ENCODE measurements around the gene C10orf88. TPM values are rescaled to one million over a fixed set of nuclear protein-coding genes. Genes with fewer than 3 reads are reported as not detected.

Gene C10orf88
- total and polyA plus RNA-seq, 2 of the 13 experiments (the other 11 are each of a cell fraction or from before 2014, with no cell fraction given), result 4.6 to 11.8 TPM

DNA sequence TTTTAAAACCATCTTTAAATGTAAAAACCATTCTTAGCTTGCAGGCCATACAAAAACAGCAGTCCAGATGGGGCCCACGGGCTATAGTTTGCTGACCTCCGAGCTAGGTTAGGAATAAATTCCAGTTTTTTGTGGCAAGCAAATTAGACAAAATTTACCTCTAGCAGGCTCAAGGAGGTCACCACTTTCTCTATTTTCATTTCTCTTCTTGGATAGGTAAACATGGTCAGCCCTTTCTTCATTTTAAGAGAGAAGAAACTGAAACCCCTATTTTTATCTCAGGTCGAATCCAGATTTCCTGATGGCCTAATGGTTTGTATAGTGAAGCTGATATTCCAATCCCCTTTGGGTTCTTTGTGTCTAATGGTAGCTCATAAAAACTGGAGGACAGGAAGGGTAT, 43.8 kb upstream of the C10orf88 start (continued):
- TF ChIP-seq KDM5A (IDR thresholded peaks at IDR 0.05; ENCODE audit: borderline replicate concordance, low read length) (no peak), CREB1 (IDR thresholded peaks at IDR 0.05) (no peak), CREB1 (CRISPR knock-in tag; IDR thresholded peaks at IDR 0.05) (no peak), KMT2B (CRISPR knock-in tag; IDR thresholded peaks at IDR 0.05) (no peak), ZNF792 (CRISPR knock-in tag; IDR thresholded peaks at IDR 0.05) (no peak), ZFYVE20 (CRISPR knock-in tag; IDR thresholded peaks at IDR 0.05; ENCODE audit: borderline replicate concordance, low read depth) (no peak), KLF12 (CRISPR knock-in tag; IDR thresholded peaks at IDR 0.05; ENCODE audit: borderline replicate concordance) (no peak)
- TF ChIP-seq, protein P1, sequence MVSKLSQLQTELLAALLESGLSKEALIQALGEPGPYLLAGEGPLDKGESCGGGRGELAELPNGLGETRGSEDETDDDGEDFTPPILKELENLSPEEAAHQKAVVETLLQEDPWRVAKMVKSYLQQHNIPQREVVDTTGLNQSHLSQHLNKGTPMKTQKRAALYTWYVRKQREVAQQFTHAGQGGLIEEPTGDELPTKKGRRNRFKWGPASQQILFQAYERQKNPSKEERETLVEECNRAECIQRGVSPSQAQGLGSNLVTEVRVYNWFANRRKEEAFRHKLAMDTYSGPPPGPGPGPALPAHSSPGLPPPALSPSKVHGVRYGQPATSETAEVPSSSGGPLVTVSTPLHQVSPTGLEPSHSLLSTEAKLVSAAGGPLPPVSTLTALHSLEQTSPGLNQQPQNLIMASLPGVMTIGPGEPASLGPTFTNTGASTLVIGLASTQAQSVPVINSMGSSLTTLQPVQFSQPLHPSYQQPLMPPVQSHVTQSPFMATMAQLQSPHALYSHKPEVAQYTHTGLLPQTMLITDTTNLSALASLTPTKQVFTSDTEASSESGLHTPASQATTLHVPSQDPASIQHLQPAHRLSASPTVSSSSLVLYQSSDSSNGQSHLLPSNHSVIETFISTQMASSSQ (IDR thresholded peaks at IDR 0.05; ENCODE audit: low read depth), result no peak
- TF ChIP-seq, protein P1 (CRISPR knock-in tag; IDR thresholded peaks at IDR 0.05; ENCODE audit: borderline replicate concordance), result no peak

DNA sequence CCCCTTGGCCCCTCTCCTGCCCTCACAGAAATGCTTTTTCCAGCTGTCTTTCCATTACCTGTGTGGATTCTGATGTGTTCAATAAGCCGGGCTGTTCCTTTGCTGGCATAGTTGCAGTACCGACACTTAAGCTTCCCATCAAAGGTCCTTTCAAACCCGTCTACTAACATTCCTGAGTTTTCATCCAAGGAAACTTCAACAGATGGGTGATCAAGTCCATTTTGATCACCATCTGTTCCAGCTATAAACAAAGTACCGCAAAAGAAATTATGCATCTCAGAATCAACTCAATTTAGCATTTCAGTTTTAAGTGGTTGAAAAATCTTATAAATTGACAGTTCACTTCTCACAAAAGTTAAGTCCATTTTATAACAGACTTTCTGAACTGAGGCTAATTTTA, 41.9 kb upstream of the C10orf88 start:
- no peaks in the 10 kb centered on the region for H3K9me3 ChIP-seq (ENCODE audit: low read length)
- H3K27me3 ChIP-seq (ENCODE audit: control insufficient read depth in 1 of 2, insufficient read depth in 2 of 2, low read length in 2 of 2), result no peaks in the 10 kb centered on the region
- no peak overlapping the region for H3K4me3 ChIP-seq (replicated peaks in 1 of 3; ENCODE audit: insufficient read depth in 1 of 3, low read depth in 2 of 3, low read length in 3 of 3)
- intact Hi-C loops (cut with micrococcal nuclease; ENCODE audit: unreplicated experiment) (no loop called here), in situ Hi-C loops (cut with HindIII; ENCODE audit: extremely low pct_ligation_motif_present, low pct_unique_long_range_greater_than_20kb) (no loop called here)
- no peak for DNase-seq (ENCODE audit: low spot score)
- no peak overlapping the region for H2AFZ ChIP-seq (ENCODE audit: low read length)
- peaks cover 13% of the 10 kb centered on the region; the same call in 1 of the 2 replicates for H3K4me1 ChIP-seq (ENCODE audit: insufficient read depth, low read length)
- ChIA-PET CTCF (ENCODE audit: low intra/inter-chr PET ratio, low total read pairs) (no interaction called here), POLR2A (interaction anchor here (0.9 kb wide), 1 partner anchor 39 kb away, joined by 3 read pairs; no protein-coding TSS in a partner anchor)
- H3K4me2 ChIP-seq (ENCODE audit: low read depth, low read length), result no peak overlapping the region
- no peak for FAIRE-seq
- H3K9ac ChIP-seq (ENCODE audit: insufficient read depth, low read depth, low read length), result no peak overlapping the region
- no peak overlapping the region for H3K27ac ChIP-seq (ENCODE audit: extremely low read length, insufficient read depth, low read length)
- H3K36me3 ChIP-seq (replicated peaks in 1 of 2; ENCODE audit: control insufficient read depth in 1 of 2, insufficient read depth in 2 of 2, low read length in 2 of 2), result peaks cover 20 to 45% of the 10 kb centered on the region in 2 experiments
- peaks cover 27% of the 10 kb centered on the region for H3K79me2 ChIP-seq (ENCODE audit: insufficient read depth, low read length)
- ATAC-seq, result no peak
- H4K20me1 ChIP-seq (ENCODE audit: insufficient read depth, low read length), result peaks cover 18% of the 10 kb centered on the region
- WGBS (ENCODE audit: low lambda C conversion rate), result 97% methylated on average over 4 of the region's 4 CpGs
- no TSS peak for BruUV-seq (replicated peaks)
- no peak for TF ChIP-seq BCL6 (CRISPR knock-in tag; IDR thresholded peaks at IDR 0.05)
- no peak for TF ChIP-seq JUN (CRISPR knock-in tag; IDR thresholded peaks at IDR 0.05)
- TF ChIP-seq TBL1XR1 (IDR thresholded peaks at IDR 0.05; ENCODE audit: borderline replicate concordance, low read length, partially characterized antibody), result no peak
- no peak for TF ChIP-seq ZNF33B (CRISPR knock-in tag; IDR thresholded peaks at IDR 0.05)
- TF ChIP-seq ADNP (CRISPR knock-in tag; IDR thresholded peaks at IDR 0.05), result no peak
- TF ChIP-seq, protein P2, sequence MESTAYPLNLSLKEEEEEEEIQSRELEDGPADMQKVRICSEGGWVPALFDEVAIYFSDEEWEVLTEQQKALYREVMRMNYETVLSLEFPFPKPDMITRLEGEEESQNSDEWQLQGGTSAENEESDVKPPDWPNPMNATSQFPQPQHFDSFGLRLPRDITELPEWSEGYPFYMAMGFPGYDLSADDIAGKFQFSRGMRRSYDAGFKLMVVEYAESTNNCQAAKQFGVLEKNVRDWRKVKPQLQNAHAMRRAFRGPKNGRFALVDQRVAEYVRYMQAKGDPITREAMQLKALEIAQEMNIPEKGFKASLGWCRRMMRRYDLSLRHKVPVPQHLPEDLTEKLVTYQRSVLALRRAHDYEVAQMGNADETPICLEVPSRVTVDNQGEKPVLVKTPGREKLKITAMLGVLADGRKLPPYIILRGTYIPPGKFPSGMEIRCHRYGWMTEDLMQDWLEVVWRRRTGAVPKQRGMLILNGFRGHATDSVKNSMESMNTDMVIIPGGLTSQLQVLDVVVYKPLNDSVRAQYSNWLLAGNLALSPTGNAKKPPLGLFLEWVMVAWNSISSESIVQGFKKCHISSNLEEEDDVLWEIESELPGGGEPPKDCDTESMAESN (CRISPR knock-in tag; conservative IDR thresholded peaks at IDR 0.05), result no peak
- no peak for TF ChIP-seq MIER2 (CRISPR knock-in tag; IDR thresholded peaks at IDR 0.05)
- TF ChIP-seq ZNF296 (CRISPR knock-in tag; conservative IDR thresholded peaks at IDR 0.05), result no peak
- TF ChIP-seq HNRNPH1 (optimal IDR thresholded peaks at IDR 0.05; ENCODE audit: low read depth, low read length), result no peak
- no peak for TF ChIP-seq SOX5 (CRISPR knock-in tag; IDR thresholded peaks at IDR 0.05; ENCODE audit: borderline replicate concordance)
- TF ChIP-seq PPARG (CRISPR knock-in tag; conservative IDR thresholded peaks at IDR 0.05), result no peak
- TF ChIP-seq ZNF232 (CRISPR knock-in tag; IDR thresholded peaks at IDR 0.05; ENCODE audit: borderline replicate concordance), result no peak
- no peak for TF ChIP-seq ZNF124 (CRISPR knock-in tag; IDR thresholded peaks at IDR 0.05)

Data from HepG2 (cell line).